HG03095 (cell line): Measurements from ENCODE around the gene STK11.

Source experiments
- ATAC-seq: cut with Tn5 transposase; IDR thresholded peaks from one replicate; pipeline ENCODE4 v1.9.1; 2021; ENCODE audit warnings: moderate library complexity; ENCODE audit not compliant: unreplicated experiment

STK11 gene

DNA sequence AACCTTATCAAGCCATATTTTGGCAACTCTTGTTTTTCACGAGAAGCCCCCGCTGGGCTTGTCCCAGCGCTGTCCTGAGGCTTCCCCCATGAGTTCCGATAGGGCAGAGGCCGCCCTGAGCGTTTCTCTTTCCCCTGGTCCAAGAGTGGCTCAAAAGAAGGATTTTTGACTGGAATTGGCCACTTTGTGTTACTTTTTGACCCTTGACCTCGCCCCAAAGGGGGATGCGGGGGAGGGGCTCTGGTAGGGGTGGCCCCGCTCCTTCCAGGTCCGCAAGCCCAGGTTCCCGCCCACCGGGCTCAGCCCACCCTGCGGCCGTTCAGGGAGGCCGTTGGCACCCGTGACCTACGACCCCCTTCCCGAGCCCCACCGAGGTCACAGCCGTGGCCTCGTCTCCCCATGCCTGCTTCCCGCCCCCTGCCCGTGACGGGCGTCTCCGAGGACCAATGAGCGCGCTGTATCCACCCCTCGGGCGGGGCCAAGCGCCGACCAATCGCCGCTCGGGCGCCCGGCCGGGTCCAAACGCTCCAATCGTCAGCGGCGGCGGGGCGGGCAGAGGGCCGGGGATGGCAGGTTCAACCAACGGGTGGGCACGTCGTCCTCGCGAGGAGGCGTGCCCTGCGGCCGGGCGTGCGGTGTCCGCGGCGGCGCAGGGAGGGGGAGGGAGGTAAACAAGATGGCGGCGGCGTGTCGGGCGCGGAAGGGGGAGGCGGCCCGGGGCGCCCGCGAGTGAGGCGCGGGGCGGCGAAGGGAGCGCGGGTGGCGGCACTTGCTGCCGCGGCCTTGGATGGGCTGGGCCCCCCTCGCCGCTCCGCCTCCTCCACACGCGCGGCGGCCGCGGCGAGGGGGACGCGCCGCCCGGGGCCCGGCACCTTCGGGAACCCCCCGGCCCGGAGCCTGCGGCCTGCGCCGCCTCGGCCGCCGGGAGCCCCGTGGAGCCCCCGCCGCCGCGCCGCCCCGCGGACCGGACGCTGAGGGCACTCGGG, at the start of gene STK11:
STK11 (plus strand) TSS at position 665 of the 986 bp plus-strand sequence. CDS start 1,136 bp downstream, outside the sequence.
- ATAC-seq, result peak; percentile 64

GRCh38 chr19:1156305-1156801, 49.2 kb upstream of the STK11 start:
- ATAC-seq, result no peak

GRCh38 chr19:1156830-1157615, 48.6 kb upstream of the STK11 start:
- ATAC-seq, result no peak

DNA sequence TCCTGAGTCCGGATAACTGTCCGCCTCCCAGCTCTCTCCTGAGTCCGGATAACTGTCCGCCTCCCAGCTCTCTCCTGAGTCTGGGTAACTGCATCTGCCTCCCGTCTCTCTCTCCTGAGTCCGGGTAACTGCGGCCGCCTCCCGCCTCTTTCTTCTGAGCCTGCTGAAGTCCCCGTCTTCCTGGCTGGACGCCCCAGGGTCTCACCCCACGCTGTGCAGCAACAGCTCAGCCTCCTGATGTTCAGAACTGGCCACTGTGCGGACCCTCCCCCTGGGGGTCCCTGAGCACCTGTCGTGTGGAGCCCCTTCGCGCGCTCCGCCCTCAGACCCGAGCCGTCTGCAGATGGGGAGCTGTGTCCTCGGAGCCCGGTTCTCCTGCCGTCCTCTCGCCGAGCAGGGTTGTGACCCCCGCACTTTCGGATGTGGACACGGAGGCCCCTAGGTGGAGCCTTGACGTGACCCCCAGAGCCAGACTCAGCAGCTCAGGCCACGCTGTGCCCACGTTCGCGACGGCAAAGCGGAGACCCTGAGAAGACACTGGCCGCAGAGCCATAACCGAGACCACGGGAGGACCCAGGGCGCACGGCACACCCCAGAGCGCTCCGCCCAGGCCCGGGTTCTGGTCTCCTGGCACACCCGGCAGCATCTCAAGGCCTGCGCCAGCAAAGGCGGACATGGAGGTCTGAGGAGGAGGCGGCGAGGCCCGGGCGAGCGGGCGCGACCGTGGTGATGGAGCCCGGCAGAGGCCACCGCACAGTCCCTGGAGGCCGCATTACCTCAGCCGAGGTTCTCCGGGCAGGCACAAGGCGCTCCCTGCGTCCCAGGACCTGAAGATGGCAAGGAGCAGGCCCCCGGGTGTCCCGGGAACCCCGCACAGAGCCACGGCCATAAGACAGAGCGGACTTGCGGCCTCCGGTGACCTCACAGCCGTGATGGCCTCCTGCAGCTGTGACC, 47.4 kb upstream of the STK11 start:
- ATAC-seq, result no peak

DNA sequence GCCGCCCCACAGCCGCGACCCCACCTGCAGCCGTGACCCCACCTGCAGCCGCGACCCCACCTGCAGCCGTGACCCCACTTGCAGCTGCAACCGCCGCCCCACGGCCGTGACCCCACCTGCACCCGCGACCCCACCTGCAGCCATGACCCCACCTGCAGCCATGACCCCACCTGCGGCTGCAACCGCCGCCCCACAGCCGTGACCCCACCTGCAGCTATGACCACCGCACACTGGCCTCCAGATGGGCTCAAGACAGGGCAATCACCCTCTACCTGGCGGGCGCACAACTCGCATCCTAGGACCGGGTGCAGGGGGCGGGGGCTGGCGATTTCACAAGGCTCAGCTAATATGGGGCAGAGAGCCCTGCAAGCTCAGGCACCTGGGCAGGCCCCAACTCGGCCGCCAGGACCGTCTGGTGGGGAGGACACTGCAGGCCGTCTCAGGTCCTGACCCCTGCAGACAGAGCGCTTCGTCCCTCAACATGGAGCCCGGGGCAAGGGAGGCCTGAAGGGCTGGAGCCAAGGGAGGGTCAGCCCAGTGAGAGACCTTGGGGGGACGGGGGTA, 46.6 kb upstream of the STK11 start:
- no peak for ATAC-seq

DNA sequence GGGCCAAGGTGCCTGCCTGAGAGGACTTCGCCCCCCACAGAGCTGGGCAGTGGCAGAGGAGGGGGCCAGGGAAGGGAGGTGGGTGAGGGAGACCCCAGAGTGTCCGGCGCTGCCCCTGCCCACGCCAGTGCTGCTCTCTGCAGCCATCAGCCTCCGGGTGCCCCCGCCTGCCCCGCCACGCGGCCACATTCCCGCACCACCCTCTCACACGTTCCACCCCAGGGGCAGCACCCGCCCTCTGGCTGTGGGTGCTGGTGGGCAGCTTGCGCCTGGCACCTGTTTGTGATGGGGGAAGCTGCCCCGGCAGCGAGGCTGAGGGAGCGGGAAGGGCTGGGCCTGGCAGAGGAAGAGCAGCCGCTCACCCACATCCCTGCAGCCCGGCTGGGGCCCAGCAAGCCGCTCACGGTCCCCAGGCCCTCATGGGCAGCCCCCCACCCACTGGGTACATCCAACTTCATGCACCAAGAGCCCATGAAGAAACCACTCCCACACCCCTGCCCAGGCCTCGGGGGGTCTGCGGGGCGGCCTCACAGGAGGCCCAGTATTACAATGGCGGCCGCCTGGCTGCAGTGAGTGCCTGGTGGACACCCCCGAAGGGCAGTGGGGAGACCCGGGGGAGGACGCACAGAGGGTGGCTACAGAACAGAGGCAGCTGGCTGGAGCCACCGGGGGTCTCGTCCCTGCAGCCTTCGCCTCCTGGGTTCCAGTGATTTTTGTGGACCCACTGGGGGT, 45.5 kb upstream of the STK11 start:
- ATAC-seq, result no peak

- no peak for ATAC-seq
Measured at GRCh38 chr19:1161716-1162115, 43.9 kb upstream of the STK11 start.

GRCh38 chr19:1162404-1163282, 42.9 kb upstream of the STK11 start:
- ATAC-seq, result no peak

GRCh38 chr19:1163283-1163933, 42.2 kb upstream of the STK11 start:
- no peak for ATAC-seq

GRCh38 chr19:1163934-1164683, 41.5 kb upstream of the STK11 start:
- ATAC-seq, result no peak

DNA sequence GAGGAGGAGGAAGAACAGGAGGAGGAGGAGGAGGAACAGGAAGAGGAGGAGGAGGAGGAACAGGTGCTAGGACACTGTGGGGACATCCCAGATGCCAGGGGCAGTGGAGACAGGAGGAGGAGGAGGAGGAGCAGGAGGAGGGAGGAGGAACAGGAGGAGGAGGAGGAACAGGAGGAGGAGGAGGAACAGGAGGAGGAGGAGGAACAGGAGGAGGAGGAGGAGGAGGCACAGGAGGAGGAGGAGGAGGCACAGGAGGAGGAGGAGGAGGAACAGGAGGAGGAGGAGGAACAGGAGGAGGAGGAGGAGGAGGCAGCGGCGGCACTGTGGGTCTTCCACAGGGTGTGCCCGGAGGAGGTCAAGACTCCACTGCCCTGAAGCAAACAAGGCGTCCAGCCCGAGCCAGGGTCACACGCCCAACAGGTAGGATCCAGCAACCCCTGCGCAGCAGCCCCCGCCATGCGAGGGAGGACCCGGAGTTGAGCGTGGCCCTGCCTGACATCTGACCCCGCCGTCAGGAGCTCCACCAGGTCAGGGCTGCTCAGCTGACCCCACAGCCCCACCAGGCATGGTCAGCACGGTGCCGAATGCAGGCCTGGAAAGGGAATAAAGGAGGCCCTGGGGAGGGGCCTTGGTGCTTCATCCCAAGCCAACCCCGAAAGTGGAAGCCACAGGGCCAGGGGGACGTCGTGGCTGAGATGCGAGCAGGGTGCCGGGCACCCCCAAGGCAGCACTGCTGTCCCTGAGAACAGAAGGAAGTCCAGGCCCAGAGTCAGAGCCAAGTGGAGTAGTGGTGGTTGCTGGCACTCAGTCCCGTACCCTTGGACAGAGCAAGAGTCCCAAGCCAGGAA, 40.7 kb upstream of the STK11 start:
- ATAC-seq, result no peak

- ATAC-seq, result no peak
Measured at GRCh38 chr19:1166872-1167573, 38.6 kb upstream of the STK11 start.

GRCh38 chr19:1167687-1168571, 37.6 kb upstream of the STK11 start:
- no peak for ATAC-seq

GRCh38 chr19:1168572-1169410, 36.8 kb upstream of the STK11 start:
- ATAC-seq, result no peak
